GM19025 (cell line): ENCODE data around the gene DYNC1H1.

ENCODE experiments used
- ATAC-seq: cut with Tn5 transposase; IDR thresholded peaks from one replicate; pipeline ENCODE4 v1.9.1; 2021; ENCODE audit warnings: mild to moderate bottlenecking, low read depth, moderate library complexity; ENCODE audit not compliant: unreplicated experiment

The DYNC1H1 gene

GRCh38 chr14:102028733-102029132 is 64.4 kb downstream of the DYNC1H1 start:
- no peak for ATAC-seq

GRCh38 chr14:102029956-102030355 is 65.6 kb downstream of the DYNC1H1 start:
- no peak for ATAC-seq

GRCh38 chr14:102033241-102033640 is 68.9 kb downstream of the DYNC1H1 start:
- ATAC-seq = no peak

GRCh38 chr14:102034301-102034700 is 69.9 kb downstream of the DYNC1H1 start:
- ATAC-seq = no peak

GRCh38 chr14:102035914-102036313 is 71.5 kb downstream of the DYNC1H1 start:
- ATAC-seq = no peak

- ATAC-seq = no peak
Measured at GRCh38 chr14:102037686-102038085, 73.3 kb downstream of the DYNC1H1 start.

GRCh38 chr14:102039157-102039556 is 74.8 kb downstream of the DYNC1H1 start:
- ATAC-seq = no peak

- ATAC-seq = no peak
Measured at GRCh38 chr14:102040153-102040552, 75.8 kb downstream of the DYNC1H1 start.

GRCh38 chr14:102042699-102043098 is 78.3 kb downstream of the DYNC1H1 start:
- ATAC-seq = no peak

GRCh38 chr14:102043251-102044025 is 79.1 kb downstream of the DYNC1H1 start:
- ATAC-seq = no peak

GRCh38 chr14:102044566-102044965 is 80.2 kb downstream of the DYNC1H1 start:
- ATAC-seq = no peak

GRCh38 chr14:102046337-102047278 is 82.2 kb downstream of the DYNC1H1 start:
- no peak for ATAC-seq

- no peak for ATAC-seq
Measured at GRCh38 chr14:102047808-102048540, 83.6 kb downstream of the DYNC1H1 start.

- ATAC-seq = no peak
Measured at GRCh38 chr14:102049258-102050025, 85.1 kb downstream of the DYNC1H1 start.

- ATAC-seq = no peak
Measured at GRCh38 chr14:102050026-102050405, 85.6 kb downstream of the DYNC1H1 start.

GRCh38 chr14:102050625-102051024 is 86.3 kb downstream of the DYNC1H1 start:
- no peak for ATAC-seq

- no peak for ATAC-seq
Measured at GRCh38 chr14:102052522-102052921, 88.1 kb downstream of the DYNC1H1 start.

GRCh38 chr14:102055181-102055901 is 91.0 kb downstream of the DYNC1H1 start:
- no peak for ATAC-seq

GRCh38 chr14:102056694-102057442 is 92.5 kb downstream of the DYNC1H1 start:
- no peak for ATAC-seq
